GM18867 (cell line): ENCODE data around the gene TMEM255A.

ENCODE experiments used
- ATAC-seq: cut with Tn5 transposase; IDR thresholded peaks from one replicate; pipeline ENCODE4 v1.9.1; 2021; ENCODE audit warnings: mild to moderate bottlenecking, moderate library complexity; ENCODE audit not compliant: unreplicated experiment

Gene TMEM255A

GRCh38 chrX:120308959-120309872 lies 2.0 kb downstream of the TMEM255A start:
- peak; percentile 96 for ATAC-seq

- ATAC-seq: no peak
Observed at GRCh38 chrX:120308558-120308957, 2.7 kb downstream of the TMEM255A start.

DNA sequence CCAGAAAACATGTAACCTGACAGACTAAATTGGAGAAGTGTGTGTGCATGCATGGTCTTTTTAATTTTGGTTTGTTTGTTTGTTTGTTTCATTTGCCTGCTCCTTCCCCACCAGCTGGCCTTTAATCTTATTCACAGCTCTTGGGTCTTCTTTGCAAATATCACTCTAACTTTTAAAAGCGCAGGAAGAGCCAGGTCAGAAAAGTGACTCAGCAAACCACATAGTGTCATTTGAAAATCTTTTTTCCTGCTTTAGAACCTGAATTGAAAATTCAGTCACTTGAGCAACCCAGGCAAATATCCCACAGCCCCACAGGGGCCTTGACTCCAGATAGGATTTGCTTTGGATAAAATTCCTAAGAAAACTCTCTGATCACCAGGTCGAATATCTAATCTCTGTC lies 4.6 kb downstream of the TMEM255A start:
- no peak for ATAC-seq

DNA sequence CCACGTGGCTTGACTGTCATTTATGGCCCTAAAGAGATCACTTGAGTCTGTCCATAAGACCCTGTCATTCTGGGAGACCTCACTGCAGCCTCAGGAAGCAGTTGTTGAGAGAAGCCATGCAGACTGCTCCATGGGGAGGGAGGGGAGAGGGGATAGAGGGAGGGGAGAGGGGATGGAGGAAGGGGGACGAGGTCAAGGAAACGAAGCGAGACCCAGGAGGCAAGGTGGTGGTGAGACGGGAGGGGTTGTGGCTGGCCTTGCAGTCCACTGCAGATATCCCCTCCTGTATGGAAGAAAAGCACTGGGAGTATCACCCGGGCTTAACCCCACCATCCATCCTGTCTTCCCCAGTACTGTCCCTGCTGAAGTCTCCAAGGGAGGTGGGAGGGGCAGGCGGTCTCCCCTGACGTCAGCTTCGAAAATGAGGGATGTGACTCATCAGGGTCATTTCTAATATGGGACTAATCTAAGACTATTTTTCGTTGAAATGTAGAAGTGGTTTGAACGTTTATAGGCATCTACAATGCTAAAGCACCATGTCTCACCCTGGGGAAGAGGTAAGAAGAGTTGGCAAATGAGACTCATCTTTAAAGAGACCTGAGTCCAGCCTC lies 5.6 kb downstream of the TMEM255A start:
- no peak for ATAC-seq

DNA sequence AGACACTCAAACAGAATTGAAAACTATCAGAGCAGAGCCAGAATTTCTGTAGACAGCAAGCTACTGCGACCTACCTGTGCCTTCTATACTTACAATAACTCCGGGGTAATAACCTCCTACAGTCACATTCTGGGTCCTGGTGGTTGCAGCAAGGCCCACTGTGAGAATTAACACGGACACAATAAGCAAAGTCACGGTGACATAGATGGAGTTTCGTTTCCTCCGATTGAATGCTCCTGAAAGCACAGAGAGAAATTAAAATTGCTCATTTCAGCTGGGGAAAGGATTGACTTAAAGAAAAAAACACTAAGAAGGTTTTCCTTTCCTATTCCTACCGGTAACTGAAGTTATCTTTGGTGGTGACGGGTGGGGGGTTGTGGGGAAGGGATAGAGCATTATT lies 7.0 kb downstream of the TMEM255A start:
- no peak for ATAC-seq

DNA sequence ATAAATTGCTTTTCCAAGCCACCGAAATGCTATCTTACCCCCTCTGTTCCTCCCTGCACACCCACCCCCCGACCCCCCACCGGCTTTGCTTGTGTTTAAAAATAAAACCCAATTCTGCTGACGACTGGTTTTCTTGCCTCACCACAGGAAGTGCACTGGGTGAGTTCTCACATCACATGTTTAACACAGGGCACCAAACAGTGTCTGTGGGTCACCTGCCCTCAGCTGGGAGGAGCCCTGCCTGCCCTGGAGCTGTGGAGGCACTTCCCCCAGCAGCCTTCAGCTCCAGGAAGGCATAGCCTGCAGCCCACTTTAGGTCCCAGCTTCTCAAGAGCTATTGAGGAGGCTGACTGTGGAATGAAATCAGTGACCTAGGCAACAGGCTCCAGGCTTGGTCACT lies 8.8 kb downstream of the TMEM255A start:
- ATAC-seq: peak; percentile 98

GRCh38 chrX:120301960-120302359 lies 9.3 kb downstream of the TMEM255A start:
- ATAC-seq: no peak

DNA sequence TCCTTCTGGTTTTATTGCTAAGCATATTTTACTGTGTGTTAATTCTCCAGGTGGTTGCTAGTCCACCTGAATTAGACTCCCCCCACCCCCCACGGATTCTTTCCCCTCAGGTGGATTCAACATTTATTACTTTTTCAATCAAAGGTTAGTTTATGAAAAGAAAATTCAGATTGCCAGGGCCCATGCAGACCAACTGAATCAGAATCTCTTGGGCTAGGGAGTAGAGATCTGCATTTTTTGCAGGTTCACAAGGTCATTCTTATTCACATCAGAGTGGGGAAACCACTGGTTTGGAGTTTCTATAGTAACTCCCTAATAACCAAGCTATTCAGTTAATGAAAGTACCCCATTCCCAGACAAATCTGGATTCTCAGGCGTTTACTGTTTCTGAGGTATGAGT lies 9.8 kb downstream of the TMEM255A start:
- no peak for ATAC-seq

- no peak for ATAC-seq
Observed at GRCh38 chrX:120299928-120300327, 11.3 kb downstream of the TMEM255A start.

- ATAC-seq: no peak
Observed at GRCh38 chrX:120297923-120298322, 13.3 kb downstream of the TMEM255A start.

- ATAC-seq: no peak
Observed at GRCh38 chrX:120294651-120295050, 16.6 kb downstream of the TMEM255A start.

DNA sequence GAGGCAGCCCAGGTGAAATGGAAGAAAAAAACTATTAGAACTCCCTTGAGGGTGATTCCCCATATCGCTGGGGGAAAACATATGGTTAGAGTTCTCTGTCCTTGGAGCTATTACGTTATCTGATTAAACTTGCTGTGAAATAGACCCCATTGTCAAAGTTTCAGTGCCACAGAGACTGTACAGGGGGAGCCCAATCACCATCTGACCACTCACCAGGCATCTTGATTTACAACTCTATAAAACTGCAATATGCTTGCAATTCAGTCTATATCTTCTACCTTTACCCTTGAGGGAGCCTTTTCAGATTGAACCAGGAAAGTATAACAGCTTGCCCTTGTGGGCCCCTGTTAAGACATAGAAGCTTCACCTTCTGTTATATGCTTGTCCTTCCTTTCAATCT lies 18.2 kb downstream of the TMEM255A start:
- ATAC-seq: no peak

DNA sequence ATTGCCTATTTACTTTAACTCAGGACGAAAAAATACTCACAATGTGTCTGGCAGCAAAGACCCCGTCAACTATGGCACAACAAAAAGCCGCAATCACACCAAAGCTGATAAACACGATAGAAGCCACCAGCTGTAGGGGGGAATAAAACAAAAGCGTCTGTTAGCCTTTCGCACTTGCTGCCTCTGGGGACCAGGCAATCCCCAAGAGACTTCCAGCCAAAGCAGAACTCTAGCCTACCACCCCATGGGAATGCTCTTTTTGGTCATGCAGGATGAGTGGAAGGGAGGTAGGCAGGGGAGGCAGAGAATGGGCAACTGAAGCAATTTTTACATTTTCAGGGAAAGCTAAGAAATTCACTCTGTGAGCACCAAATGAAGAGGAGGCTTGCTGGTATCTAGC lies 20.1 kb downstream of the TMEM255A start:
- ATAC-seq: no peak

DNA sequence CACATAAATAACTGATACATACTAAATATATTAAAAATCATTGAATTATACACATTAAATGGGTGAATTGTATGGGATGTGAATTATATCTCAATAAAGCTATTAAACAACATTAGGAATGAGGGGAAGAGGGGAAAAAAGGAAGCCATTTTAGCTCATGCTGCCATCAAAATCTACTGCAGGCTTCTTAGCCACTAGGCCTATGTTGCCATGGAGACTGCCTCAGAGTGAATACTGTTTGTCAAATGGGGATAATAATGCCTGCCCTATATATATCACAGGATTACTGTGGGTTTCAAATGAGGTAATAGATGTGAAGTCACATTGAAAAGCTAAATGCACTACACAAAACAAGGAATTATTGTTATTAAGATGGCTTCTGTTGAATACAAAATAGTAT lies 21.2 kb downstream of the TMEM255A start:
- ATAC-seq: no peak

- peak; percentile 64 for ATAC-seq
Observed at GRCh38 chrX:120287513-120288112, 23.6 kb downstream of the TMEM255A start.

GRCh38 chrX:120286733-120287512 lies 24.3 kb downstream of the TMEM255A start:
- ATAC-seq: peak; percentile 40

GRCh38 chrX:120282697-120283096 lies 28.6 kb downstream of the TMEM255A start:
- no peak for ATAC-seq

GRCh38 chrX:120281761-120282160 lies 29.5 kb downstream of the TMEM255A start:
- no peak for ATAC-seq

DNA sequence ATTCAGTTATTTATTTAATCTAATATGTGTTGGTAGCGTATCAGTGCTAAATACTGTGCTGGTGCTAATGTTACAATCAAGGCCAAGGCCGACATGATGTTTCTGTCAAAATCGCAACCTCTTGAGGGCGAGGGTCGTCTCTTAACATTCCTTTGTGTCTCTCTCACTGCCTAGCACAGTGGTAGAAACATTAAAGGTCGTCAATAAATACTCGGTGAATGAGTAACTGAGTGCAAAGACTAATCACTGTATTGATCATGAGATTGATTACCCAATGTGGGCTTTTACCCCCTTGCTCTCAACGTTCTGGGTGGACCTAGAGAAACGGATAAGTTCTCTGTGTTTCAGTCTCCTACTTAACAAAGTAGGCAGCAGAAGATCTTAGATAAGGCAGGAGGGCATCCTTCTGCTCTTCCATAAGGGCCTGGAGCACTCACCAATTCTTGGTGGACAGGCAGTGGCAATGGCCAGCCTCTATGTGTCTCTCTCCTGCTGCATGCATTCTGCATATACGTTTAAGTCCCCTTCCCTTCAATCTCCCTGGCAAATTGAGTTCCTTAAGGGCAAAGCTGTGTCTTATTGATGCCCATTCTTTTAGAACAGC lies 30.1 kb downstream of the TMEM255A start:
- no peak for ATAC-seq

DNA sequence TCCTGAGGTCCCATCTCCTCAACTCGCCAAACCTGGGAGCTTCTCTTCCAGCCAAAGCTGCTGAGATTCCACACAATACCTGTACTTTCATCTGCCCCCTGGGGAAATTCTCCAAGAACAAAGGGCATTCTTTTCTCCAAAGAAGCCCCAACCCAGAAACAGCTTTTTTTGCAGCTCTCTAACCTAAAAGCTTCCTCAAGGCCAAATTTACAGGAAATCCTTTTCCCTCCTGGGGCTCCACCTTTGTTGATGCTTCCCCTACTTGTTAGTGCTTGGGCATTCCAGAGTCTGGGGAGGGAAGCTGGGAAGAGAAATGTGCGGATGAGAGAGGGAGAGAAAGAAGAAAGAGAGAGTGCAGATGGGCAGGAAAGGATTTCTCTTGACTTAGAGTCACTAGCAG lies 36.3 kb downstream of the TMEM255A start:
- ATAC-seq: no peak

DNA sequence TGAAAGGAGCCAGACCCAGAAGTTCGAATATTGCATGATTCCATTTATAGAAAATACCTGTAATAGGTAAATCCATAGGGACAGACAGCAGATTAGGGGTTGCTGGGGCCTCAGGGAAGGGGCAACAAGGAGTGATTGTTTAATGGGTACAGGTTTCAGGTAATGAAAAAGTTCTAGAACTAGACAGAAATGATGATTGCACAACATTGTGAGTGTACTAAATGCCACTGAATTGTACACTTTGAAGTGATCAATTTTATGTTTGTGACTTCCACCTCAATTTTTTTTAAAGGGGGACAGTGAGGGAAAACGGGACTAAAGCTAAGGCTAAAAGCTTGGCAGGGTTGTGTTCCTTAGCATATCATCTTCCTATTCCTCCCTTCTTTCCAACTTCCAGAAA lies 37.1 kb downstream of the TMEM255A start:
- ATAC-seq: no peak
